ENCODE measurements around the gene A3GALT2. TPM values are rescaled to one million over a fixed set of nuclear protein-coding genes. Genes with fewer than 3 reads are reported as not detected.

A3GALT2 gene
- total RNA-seq, 1 experiment from 2014 or later: not detected

DNA sequence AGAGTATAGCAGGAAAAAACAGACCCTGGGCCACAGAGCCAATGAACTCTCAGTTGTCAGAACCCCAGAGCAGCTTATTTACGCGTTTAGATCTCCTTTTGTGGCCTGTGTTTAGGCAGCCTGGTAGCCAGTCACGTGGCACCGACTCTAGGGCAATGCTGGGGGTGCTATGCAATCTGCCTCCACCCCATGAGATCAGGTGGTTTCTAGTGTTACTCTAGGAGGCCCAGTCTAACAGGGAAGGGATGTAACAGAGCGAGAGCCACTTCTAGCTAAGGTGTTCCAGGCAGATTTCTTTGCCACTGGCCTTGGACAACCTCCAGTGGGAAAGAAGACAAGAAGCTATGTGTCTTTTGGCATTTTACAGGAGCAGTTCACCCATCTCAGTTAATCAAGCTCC is 12.0 kb upstream of the A3GALT2 start:
- peaks cover 83% of the 10 kb centered on the region for H4K20me1 ChIP-seq (ENCODE audit: insufficient read depth)
- no peak overlapping the region for H3K4me2 ChIP-seq
- peaks cover 69% of the 10 kb centered on the region for H3K36me3 ChIP-seq (ENCODE audit: low read depth)
- ChIA-PET POLR2A (ENCODE audit: unreplicated experiment) (no interaction called here), CTCF (interaction anchor here (0.5 kb wide), 1 partner anchor 857 kb away, joined by 7 read pairs; no protein-coding TSS in a partner anchor)
- H3F3A ChIP-seq (ENCODE audit: insufficient read depth, low read depth): peaks cover 43% of the 10 kb centered on the region
- 0 out of 2 replicates have a peak, but pooled peaks cover 4% of the 10 kb centered on the region for H3K4me1 ChIP-seq (replicated peaks; ENCODE audit: insufficient read depth)
- no TSS peak for BruUV-seq (replicated peaks)
- H3K27ac ChIP-seq: no peak overlapping the region
- H3K79me2 ChIP-seq (ENCODE audit: low read depth): peaks cover 60% of the 10 kb centered on the region
- H3K9me2 ChIP-seq (ENCODE audit: insufficient read depth): no peaks in the 10 kb centered on the region
- DNase-seq: no peak
- TF ChIP-seq, protein P1, sequence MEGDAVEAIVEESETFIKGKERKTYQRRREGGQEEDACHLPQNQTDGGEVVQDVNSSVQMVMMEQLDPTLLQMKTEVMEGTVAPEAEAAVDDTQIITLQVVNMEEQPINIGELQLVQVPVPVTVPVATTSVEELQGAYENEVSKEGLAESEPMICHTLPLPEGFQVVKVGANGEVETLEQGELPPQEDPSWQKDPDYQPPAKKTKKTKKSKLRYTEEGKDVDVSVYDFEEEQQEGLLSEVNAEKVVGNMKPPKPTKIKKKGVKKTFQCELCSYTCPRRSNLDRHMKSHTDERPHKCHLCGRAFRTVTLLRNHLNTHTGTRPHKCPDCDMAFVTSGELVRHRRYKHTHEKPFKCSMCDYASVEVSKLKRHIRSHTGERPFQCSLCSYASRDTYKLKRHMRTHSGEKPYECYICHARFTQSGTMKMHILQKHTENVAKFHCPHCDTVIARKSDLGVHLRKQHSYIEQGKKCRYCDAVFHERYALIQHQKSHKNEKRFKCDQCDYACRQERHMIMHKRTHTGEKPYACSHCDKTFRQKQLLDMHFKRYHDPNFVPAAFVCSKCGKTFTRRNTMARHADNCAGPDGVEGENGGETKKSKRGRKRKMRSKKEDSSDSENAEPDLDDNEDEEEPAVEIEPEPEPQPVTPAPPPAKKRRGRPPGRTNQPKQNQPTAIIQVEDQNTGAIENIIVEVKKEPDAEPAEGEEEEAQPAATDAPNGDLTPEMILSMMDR (conservative IDR thresholded peaks at IDR 0.05): no peak
- no peak for TF ChIP-seq EZH2 (IDR thresholded peaks at IDR 0.05; ENCODE audit: low read depth)
- no peak overlapping the region for H3K4me3 ChIP-seq
- intact Hi-C loops (cut with micrococcal nuclease; ENCODE audit: unreplicated experiment): no loop called here
- H2AFZ ChIP-seq: no peak overlapping the region
- no peaks in the 10 kb centered on the region for H3K9me3 ChIP-seq (ENCODE audit: insufficient read depth, low read depth)
- H3K27me3 ChIP-seq (ENCODE audit: insufficient read depth, low read depth): no peaks in the 10 kb centered on the region

DNA sequence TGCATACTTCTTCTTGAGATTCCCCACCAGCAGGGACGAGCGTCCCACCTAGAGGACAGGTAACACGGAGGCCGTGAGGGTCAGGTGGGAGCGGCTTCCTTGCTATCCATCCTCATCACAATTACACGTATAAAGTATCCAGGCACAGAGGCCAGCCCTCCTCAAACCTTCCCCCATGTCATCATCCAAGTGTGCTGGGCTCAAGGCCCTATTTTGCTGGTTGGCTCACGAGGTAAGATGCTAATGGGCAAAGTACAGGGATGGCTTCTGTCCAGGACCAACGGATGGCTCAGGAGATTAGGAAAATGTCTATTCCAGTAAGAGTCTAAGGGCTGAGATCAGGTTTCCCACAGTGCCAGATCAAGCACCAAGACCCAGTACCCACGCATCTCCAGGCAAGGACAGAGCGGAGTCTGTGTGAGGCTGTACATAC is 11.5 kb upstream of the A3GALT2 start:
- Histone ChIP-seq H2AFZ (no peak overlapping the region), H3K27me3 (ENCODE audit: insufficient read depth, low read depth) (no peaks in the 10 kb centered on the region), H3K9me2 (ENCODE audit: insufficient read depth) (no peaks in the 10 kb centered on the region), H3K9me3 (ENCODE audit: insufficient read depth, low read depth) (no peaks in the 10 kb centered on the region), H3K36me3 (ENCODE audit: low read depth) (peaks cover 71% of the 10 kb centered on the region), H3F3A (ENCODE audit: insufficient read depth, low read depth) (peaks cover 48% of the 10 kb centered on the region), H3K4me3 (no peak overlapping the region), H3K4me2 (no peak overlapping the region), H4K20me1 (ENCODE audit: insufficient read depth) (peaks cover 79% of the 10 kb centered on the region), H3K27ac (no peak overlapping the region), H3K4me1 (replicated peaks; ENCODE audit: insufficient read depth) (0 out of 2 replicates have a peak, but pooled peaks cover 4% of the 10 kb centered on the region), H3K79me2 (ENCODE audit: low read depth) (peaks cover 55% of the 10 kb centered on the region)
- ChIA-PET POLR2A (ENCODE audit: unreplicated experiment) (no interaction called here), CTCF (interaction anchor here (0.5 kb wide), 1 partner anchor 856 kb away, joined by 7 read pairs; no protein-coding TSS in a partner anchor)
- intact Hi-C loops (cut with micrococcal nuclease; ENCODE audit: unreplicated experiment): no loop called here
- no TSS peak for BruUV-seq (replicated peaks)
- DNase-seq: no peak
- no peak for TF ChIP-seq EZH2 (IDR thresholded peaks at IDR 0.05; ENCODE audit: low read depth)
- TF ChIP-seq, protein P1 (conservative IDR thresholded peaks at IDR 0.05): no peak

DNA sequence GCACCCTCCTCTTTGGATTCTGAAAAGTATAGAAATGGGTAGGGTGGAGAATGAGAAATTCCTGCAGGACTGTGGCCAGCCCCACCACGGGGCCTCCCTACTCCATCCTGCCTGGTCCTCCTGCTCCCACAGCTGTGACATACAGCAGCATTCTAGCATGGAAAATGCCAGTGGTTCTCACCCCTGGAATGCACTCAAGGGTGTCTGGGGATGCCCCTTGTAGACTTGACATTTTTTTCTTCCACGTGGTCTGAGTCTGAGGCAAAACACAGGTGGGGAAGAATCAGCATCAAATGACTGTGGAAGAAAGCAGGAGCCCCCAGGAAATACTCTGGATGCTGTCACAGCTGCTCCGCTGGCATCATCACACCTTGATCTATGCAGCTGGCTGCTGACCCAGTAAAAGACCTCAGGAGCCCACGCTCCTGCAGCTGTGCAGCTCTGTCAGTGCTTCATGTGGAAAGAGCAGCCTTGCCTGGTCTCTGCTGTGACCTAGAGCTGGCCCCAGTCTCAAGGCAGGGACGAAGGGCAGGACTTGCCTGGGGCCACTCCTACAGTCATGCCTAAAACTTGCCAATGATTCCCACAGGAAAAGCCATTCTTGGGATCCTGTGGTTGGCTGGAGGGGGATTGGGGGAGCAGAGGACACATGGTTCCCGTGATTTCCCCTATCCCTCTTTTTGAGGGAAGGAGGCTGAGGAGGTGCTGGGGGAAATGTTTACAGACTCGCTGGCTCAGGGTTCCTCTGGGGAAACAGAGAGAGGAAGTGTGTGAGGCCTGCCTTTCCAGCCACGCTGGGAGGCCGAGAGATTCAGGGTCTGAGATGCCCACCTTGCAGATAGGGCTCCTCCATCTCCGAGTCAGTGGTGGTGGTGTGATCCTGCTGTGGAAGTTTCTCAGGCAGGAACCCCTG is 10.8 kb upstream of the A3GALT2 start:
- 0 out of 2 replicates have a peak, but pooled peaks cover 4% of the 10 kb centered on the region for H3K4me1 ChIP-seq (replicated peaks; ENCODE audit: insufficient read depth)
- no peak overlapping the region for H3K27ac ChIP-seq
- no peak overlapping the region for H3K4me2 ChIP-seq
- H3K4me3 ChIP-seq: no peak overlapping the region
- no peaks in the 10 kb centered on the region for H3K27me3 ChIP-seq (ENCODE audit: insufficient read depth, low read depth)
- H3K9me3 ChIP-seq (ENCODE audit: insufficient read depth, low read depth): no peaks in the 10 kb centered on the region
- no TSS peak for BruUV-seq (replicated peaks)
- H2AFZ ChIP-seq: no peak overlapping the region
- peaks cover 48% of the 10 kb centered on the region for H3K79me2 ChIP-seq (ENCODE audit: low read depth)
- peaks cover 73% of the 10 kb centered on the region for H4K20me1 ChIP-seq (ENCODE audit: insufficient read depth)
- CTCF ChIA-PET: no interaction called here
- intact Hi-C loops (cut with micrococcal nuclease; ENCODE audit: unreplicated experiment): no loop called here
- peaks cover 75% of the 10 kb centered on the region for H3K36me3 ChIP-seq (ENCODE audit: low read depth)
- POLR2A ChIA-PET (ENCODE audit: unreplicated experiment): no interaction called here
- TF ChIP-seq, protein P1 (conservative IDR thresholded peaks at IDR 0.05): no peak
- no peak for TF ChIP-seq EZH2 (IDR thresholded peaks at IDR 0.05; ENCODE audit: low read depth)
- no peaks in the 10 kb centered on the region for H3K9me2 ChIP-seq (ENCODE audit: insufficient read depth)
- H3F3A ChIP-seq (ENCODE audit: insufficient read depth, low read depth): peaks cover 48% of the 10 kb centered on the region
- DNase-seq: no peak

Data from PC-9 (cell line).